Activated naive CD4-positive, alpha-beta T cell treated with anti-CD3 and anti-CD28 coated beads, Interleukin-2, amount 50 U/mL, for 16 hours (primary cell): ENCODE measurements around the gene ELAVL1.
"Not testable (repeated sequence)": the region's sequence is repeated elsewhere in the genome, so short reads cannot be mapped to it uniquely, and the experiment has no call there.

Experiments
- DNase-seq: peaks from one replicate; pipeline ENCODE4 v3.0.0-alpha.2; 2020

Gene ELAVL1

GRCh38 chr19:8005534-8006256 is at the start of gene ELAVL1:
ELAVL1 (minus strand) TSS chr19:8005641; CDS start chr19:7991815, 13,826 bp downstream.
- DNase-seq: peak; percentile 93

GRCh38 chr19:8054169-8054568 is 48.7 kb upstream of the ELAVL1 start:
- DNase-seq: no peak

DNA sequence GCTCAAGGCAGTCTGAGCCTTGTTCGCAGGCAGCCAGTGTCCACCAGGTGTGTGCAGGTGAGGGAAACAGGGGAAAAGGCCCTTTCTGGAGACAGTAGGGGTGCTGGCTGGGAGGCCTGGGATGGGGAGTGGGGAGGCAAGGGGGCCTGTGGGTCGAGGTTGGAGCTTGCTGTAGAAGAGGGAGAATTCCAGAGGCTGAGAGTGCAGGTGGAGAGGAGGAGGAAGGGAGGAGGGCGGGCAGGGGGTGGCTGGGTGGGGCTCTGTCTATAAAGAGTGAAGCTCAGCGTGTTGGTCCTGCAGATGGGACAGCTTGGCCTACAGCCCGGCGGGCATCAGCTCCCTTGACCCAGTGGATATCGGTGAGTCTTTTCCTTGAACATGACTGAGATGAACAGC is 47.0 kb upstream of the ELAVL1 start, which contains the start of gene CCL25:
CCL25 (plus strand) TSS at position 297 of the 396 bp plus-strand sequence. CDS start 290 bp downstream, outside the sequence.
- DNase-seq: no peak

DNA sequence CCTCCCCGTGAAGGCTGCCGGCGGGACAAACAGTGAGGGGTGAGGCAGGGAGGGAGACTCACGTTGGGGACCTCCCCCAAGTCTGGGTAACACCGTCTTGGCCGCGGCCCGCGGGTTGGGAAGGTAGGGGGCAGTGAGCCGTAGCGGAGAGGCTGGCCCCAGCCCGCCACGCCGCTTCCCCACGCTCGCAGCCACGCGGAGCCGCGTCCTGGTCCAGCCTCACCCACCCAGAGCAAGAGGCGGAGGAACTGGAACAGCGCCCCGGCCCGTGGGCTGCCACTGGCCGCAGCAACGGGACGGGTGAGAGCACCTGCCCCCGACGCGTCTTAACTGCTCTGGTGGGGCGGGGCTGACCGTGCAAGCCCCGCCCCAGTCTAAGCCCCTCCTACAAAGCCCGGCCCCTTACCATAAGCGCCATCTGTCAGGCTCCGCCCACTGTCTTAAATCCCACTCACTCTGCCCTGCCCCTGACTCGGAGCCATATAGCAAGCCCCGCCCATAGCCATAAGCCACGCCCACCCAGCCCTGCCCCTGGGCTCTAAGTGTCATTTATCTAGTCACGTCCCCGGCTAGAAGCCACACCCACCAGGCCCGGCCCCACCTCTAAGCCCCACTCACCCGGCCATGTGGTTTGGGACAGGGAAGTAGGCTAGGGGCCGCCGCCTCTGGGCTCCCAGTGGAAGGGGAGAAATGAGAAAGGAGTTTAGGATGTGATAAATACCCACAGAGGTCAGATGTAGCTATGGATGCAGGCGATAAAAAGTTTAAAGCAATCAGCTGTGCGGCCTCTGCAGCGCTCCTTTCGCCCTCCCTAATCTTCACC is 45.0 kb upstream of the ELAVL1 start:
- DNase-seq: peak; percentile 91

GRCh38 chr19:8046569-8047165 is 41.2 kb upstream of the ELAVL1 start:
- DNase-seq: no peak

DNA sequence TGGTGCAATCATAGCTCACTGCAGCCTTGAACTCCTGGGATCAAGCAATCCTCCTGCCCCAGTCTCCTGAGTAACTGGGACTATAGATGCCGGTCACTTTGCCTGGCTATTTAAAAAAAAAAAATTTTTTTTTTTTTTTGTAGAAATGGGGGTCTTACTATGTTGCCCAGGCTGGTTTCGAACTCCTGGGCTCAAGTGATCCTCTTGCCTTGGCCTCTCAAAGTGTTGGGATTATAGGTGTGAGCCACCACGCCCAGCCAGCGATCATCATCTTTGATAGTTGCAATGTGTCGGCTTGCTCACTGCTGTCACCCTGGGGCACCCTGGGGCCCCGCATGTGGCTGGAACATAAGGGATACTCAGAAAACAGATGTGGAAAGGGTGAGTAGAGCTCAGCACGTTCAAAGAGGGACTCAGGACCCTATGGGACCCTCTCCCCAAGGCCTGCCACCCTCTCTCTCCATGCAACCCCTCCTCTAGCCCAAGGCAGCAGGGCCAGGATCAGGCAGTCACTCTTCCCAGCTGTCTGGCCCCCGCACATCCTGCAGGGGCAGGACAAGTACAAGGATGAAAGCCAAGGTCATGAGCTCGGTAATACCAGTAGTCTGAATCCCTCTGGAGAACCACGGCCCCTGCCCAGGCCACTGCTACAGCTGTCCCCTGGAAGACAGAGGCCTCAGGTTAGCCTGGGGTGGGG is 40.6 kb upstream of the ELAVL1 start:
- no peak for DNase-seq

DNA sequence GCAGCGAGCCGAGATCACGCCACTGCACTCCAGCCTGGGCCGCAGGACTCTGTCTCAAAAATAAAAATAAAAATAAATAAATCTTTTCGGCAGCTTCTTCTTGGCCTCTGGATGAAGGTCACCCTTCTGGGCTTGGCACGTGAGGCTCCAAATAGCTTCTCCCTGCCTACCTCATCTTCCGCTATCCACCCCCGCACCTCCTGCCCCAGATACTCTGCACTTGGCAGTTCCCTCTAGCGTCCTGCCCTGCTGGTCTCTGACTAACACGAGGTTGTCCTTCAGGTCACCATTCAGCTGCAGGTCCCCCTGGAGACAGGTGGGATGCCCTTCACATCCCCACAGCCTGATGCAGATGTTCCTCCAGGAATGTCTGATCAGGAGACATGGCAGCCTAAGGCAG is 38.6 kb upstream of the ELAVL1 start:
- DNase-seq: no peak

GRCh38 chr19:8042900-8043299 is 37.5 kb upstream of the ELAVL1 start:
- no peak for DNase-seq

GRCh38 chr19:8041531-8041931 is 36.1 kb upstream of the ELAVL1 start:
- DNase-seq: no peak

GRCh38 chr19:8039231-8039630 is 33.8 kb upstream of the ELAVL1 start:
- DNase-seq: no peak

- DNase-seq: no peak
Observed at GRCh38 chr19:8038815-8039214, 33.4 kb upstream of the ELAVL1 start.

DNA sequence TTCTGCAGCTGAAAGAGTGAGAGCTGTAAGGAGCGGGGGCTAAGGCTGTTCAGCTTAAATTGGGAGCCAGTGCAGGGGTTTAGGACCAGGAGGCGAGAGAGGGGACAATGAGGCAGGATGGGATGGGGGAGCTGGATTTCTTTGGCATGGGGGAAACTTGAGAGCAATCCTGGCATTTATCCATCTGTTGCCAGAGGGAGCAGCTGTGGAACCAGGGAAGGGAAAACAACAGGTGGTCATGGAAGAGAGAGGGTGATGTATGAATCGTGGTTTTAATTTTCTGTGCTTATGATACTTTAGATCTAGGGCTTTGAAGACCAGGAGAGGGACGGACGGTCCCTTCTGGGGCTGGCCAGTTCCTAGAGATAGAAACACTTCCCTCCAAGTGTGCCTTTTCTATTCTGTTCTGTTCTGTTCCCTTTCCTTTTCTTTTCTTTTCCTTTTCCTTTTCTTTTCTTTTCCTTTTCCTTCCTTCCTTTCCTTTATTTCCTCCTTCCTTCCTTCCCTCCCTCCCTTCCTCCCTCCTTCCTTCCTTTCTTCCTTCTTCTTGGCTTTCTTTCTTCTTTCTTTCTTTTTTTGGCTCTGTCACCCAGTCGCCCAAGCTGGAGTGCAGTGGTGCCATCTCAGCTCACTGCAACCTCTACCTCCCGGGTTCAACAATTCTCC is 31.1 kb upstream of the ELAVL1 start:
- DNase-seq: no peak

- no peak for DNase-seq
Observed at GRCh38 chr19:8034178-8034525, 28.7 kb upstream of the ELAVL1 start.

- DNase-seq: not testable (repeated sequence)
Observed at GRCh38 chr19:8033287-8034177, 28.1 kb upstream of the ELAVL1 start.

DNA sequence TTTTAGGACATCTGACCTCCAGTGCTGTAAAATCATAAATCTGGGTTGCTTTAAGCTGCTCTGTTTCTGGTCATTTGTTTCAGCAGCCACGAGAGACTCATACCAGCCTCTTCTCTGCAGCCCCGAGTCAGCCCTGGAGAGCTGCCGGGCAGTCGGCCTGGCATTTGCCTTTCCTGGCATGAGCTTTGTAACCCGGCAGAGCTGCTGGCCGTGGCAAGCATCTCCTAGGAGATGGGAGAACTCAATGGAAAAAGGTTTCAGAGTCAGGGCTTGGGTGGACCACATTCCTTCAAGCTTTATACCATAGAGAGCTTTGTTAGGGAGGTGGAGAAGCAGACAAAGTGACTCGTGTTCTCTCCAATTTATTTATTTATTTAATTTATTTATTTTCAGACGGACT is 25.5 kb upstream of the ELAVL1 start:
- no peak for DNase-seq

DNA sequence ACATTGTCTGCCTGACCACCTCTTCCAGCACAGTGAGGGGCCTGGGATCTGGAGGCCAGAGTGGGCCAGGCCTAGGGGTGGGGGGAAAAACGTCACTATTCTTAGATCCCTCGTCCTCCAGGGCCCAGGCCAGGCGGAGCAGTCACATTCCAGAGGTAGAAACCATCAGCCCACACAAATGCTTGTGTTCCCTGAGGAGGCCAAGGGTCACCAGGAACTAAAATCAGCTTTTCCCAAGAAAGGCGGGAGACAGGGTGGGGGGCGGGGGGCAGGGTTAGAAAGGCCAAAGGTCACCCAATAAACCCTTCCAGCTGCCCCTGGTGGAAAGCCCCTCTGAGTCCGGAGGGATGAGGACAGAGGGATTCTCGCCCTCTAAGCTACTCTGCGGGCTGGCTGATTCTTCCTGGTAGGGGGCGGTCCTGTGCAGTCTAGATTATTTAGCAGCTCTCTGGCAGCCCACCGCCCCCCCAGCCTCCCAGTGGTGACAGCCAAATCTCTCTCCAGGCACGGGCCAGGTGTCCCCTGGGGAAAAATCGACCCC is 23.6 kb upstream of the ELAVL1 start:
- no peak for DNase-seq

DNA sequence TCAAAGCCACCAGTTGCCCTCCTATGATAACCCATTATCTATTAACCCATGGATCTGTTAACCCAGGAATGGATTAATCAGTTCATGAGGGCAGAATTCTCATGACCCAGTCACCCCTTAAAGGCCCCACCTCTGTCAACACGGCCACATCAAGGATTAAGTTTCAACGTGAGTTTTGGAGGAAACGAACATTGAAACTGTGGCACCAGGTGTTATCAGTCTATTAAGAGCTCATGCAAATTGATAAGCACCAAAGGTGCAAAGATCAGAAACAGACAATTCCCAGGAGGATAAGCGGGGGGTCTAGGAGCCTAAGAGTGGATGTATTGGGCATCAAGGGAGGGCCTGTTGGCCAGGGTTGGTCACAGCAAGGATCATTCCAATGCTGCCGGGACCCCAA is 19.9 kb upstream of the ELAVL1 start:
- DNase-seq: no peak

- DNase-seq: not testable (repeated sequence)
Observed at GRCh38 chr19:8024256-8024655, 18.8 kb upstream of the ELAVL1 start.

GRCh38 chr19:8023371-8023770 is 17.9 kb upstream of the ELAVL1 start:
- no peak for DNase-seq

DNA sequence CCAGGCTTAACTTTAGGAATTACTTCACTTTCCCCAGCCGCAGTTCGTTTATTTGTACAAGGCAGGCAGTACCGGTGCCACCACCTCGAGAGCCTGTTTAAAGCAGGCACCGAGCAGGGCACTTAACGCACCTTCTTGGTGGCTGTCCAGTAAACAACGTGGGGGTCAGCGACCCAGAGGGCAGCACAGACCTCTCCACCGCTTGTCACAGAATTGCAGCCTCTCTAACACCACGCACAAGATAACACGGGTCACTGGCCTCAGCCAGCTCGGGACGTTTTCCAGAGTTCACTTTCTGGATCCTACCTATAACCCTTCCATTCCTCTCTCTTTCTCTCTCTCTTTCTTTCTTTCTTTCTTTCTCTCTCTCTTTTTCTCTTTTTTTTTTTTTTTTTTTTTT is 16.8 kb upstream of the ELAVL1 start:
- no peak for DNase-seq

DNA sequence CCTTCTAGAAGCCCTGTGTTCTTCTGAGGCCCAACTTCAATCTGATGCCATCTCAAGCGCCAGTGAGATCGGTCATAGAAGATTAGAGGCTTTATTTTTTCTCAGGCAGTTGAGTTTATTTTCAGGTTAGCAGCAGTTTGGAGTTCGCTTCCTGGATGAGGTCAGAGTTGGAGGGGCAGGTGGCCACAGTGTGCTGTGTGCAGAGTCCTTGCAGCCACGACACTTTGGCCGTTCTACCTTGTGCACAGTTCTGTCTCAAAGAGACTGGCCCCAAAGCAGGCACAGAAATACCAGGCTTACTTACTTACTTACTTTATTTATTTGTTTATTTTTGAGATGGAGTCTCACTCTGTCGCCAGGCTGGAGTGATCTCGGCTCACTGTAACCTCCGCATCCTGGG is 15.9 kb upstream of the ELAVL1 start:
- DNase-seq: no peak
